LNCAP (cell line): Measurements from ENCODE around the gene DAPK2.

Experiments
- TF ChIP-seq, protein P1 (sequence below): fragments of 450-650 bp; IDR thresholded peaks from 2 replicates; pipeline ENCODE4 v1.5.1; 2017; ENCODE audit warnings: mild to moderate bottlenecking

DAPK2 gene

DNA sequence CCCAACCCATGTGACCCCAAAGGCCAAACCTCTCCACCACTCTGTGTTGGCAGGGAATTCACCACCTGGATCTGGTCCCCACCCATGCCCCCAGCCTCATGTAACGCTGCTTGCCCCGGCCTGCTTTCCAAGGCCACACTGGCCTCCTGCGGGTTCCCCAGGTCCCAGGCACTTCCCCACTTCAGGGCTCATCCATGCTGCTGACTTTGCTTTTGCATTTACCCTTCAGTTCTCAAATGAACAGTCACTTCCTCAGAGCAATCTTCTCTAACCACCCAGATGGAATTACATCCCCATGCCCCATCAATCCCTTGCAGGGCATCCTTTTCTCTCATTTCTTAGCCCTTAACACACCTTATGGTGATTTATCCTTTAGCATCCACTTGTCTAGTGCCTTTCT is 9.2 kb downstream of the DAPK2 start:
- TF ChIP-seq, protein P1, sequence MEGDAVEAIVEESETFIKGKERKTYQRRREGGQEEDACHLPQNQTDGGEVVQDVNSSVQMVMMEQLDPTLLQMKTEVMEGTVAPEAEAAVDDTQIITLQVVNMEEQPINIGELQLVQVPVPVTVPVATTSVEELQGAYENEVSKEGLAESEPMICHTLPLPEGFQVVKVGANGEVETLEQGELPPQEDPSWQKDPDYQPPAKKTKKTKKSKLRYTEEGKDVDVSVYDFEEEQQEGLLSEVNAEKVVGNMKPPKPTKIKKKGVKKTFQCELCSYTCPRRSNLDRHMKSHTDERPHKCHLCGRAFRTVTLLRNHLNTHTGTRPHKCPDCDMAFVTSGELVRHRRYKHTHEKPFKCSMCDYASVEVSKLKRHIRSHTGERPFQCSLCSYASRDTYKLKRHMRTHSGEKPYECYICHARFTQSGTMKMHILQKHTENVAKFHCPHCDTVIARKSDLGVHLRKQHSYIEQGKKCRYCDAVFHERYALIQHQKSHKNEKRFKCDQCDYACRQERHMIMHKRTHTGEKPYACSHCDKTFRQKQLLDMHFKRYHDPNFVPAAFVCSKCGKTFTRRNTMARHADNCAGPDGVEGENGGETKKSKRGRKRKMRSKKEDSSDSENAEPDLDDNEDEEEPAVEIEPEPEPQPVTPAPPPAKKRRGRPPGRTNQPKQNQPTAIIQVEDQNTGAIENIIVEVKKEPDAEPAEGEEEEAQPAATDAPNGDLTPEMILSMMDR: no peak

DNA sequence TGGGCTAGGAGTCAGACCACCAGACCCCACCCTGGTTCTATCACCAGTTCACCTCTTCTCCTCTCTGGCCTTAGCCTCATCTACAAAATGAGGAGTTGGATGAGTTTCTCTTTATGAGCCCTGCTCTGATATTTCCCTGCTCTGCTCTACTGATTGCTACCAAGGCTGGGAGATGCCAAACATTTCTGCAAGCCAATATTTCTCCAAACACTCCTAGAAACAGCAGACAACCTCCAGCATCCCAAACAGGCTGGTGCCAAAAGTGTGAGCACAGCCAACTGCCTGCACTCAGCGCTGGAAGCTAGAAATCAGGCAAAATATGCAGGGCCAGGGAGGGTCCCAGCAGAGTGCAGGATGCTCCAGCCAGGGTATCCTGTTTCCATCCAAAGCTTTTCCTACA is 10.8 kb downstream of the DAPK2 start:
- TF ChIP-seq, protein P1: no peak

DNA sequence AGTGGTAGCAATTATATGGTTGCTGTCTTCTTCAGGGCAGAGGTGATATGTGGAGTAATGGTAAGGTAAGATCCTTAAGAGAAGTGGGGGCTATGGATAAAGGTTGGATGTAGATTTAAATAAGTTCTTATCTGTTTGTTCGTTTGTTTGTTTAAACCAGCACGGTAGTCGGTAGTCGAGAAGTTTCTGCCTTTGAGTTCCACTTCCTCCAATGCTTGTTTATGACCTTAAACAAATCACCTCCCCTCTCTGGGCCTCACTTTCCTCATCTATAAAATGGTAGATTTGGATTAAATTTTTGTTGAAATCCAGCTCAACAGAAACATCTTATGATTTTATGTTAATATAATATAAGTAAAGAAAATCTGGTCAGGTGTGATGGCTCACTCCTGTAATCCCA is 11.8 kb downstream of the DAPK2 start:
- TF ChIP-seq, protein P1: no peak

DNA sequence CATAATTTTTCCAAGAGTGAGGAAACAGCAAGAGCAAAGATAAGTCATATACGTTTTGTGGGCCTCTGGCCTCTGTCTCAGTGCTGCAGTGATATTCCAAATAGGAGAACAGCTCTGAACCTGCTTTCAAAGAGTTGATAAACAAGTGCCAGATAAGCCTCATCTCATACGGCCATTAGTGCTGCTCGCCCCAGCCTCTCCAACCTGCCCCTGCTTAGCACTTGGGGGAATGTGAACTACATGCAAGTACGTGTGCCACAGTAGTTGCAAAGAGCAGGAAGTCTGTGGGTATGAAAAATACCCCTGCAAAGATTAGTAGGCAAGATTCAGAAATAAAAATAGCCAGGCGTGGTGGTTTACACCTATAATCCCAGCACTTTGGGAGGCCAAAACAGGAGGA is 14.0 kb downstream of the DAPK2 start:
- TF ChIP-seq, protein P1: no peak

DNA sequence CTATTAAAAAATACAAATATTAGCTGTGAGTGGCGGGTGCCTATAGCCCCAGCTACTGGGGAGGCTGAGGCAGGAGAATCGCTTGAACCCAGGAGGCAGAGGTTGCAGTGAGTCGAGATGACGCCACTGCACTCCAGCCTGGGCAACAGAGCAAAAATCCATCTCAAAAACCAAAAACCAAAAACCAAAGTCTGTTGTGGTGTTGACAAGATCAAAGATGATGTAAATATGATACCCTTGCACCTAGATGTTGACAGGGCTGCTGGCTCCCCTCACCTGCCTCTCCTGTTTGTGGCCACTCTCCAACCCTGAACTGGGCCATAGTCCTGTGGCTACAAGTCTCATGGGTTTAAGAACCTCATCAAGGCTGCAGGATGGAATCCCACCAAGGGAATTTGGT is 16.2 kb downstream of the DAPK2 start:
- TF ChIP-seq, protein P1: no peak

DNA sequence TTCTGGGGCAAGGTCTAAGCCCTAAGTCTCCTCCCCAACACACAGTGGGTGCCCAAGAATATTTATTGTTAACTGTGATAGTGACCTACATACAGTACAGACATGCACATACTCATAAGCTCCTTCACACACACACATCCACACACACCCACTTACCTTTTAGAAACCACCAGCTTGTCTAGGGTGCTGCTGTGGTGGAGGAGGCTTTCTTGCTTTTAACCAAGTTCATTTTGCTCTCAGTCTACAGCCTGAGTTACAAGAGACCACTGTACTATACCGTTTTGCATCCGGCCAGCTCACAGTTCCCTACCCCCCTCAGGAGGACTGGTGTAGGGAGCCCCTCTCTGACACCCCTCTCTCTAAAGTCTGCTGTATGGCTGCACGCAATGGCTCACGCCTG is 16.7 kb downstream of the DAPK2 start:
- TF ChIP-seq, protein P1: no peak

DNA sequence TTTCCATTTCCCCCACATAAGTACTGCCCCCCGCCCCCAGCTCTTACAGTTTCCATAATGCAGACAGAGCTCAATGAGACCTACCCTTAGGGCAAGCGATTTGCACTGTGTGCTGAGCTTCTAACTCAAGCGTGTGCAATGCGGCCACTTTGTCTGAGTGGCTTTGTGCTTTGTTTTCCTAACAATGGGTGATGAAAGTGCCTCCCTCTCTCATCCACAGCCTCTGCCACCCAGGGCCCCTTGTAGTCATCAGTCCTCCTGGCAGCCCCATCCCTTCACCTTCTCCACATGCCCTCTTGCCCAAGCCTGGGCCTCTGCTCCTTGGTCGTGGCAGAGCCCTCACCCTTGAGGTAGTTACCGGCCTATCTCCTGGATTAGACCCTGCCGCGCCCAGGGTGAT is 17.2 kb downstream of the DAPK2 start:
- TF ChIP-seq, protein P1: no peak

DNA sequence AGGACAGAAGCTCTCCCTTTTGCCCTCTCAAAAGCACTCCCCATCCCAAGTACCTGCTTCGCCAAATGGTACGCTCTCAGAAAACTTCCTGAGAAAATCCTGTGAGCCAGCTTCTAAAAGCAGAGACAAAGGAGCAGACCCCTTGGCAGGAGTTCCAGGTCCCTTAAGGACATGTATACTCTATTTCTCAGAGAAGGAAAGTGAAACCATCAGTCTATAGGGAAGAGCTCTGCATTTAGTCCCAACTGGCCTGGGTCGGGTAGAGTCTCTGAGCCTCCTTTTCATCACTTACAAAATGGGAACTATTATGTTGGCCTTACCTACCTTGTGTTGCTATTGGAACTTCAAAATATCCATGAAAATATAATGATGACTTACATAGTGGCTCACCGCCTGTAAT is 19.7 kb downstream of the DAPK2 start:
- TF ChIP-seq, protein P1: no peak
